Fibroblast of mammary gland (primary cell): ENCODE measurements around the gene SMYD4.

Source experiments
- DNase-seq: peaks from one replicate; pipeline ENCODE4 v3.0.0-alpha.2; 2010; ENCODE audit warnings: low read depth
- H3K4me3 ChIP-seq: 2 replicates; pipeline ENCODE4 v1.5.1; 2011; ENCODE audit warnings: low read depth, mild to moderate bottlenecking, low read length, moderate library complexity; ENCODE audit not compliant: control insufficient read depth
- TF ChIP-seq, protein P1 (sequence below): conservative IDR thresholded peaks from 2 replicates; pipeline ENCODE4 v1.5.1; 2011; ENCODE audit warnings: low read depth, low read length, inconsistent platforms; ENCODE audit not compliant: control insufficient read depth, insufficient read depth

Gene SMYD4

DNA sequence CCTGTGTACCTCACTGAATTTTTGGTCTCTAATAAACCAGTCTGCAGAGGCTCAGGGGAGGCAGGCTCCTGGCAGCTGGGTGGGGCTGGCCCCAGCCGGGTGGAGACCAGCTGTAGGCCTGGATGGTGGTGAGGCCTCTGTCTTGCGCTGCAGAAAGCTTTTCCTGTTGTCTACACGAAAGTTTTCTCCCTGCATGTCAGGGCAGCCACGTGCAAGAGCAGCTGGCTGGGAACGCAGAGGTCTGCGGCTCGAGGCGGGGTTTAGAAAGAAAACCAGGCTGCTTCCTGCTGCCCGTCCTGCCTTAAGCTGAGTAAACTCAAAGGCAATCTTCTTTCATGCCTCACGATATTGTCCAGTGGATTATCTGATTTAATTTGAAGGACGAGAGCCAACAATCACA is 65.4 kb downstream of the SMYD4 start:
- H3K4me3 ChIP-seq: peak overlapping the region; percentile 88
- DNase-seq: peak; percentile 95
- TF ChIP-seq, protein P1, sequence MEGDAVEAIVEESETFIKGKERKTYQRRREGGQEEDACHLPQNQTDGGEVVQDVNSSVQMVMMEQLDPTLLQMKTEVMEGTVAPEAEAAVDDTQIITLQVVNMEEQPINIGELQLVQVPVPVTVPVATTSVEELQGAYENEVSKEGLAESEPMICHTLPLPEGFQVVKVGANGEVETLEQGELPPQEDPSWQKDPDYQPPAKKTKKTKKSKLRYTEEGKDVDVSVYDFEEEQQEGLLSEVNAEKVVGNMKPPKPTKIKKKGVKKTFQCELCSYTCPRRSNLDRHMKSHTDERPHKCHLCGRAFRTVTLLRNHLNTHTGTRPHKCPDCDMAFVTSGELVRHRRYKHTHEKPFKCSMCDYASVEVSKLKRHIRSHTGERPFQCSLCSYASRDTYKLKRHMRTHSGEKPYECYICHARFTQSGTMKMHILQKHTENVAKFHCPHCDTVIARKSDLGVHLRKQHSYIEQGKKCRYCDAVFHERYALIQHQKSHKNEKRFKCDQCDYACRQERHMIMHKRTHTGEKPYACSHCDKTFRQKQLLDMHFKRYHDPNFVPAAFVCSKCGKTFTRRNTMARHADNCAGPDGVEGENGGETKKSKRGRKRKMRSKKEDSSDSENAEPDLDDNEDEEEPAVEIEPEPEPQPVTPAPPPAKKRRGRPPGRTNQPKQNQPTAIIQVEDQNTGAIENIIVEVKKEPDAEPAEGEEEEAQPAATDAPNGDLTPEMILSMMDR: no peak

DNA sequence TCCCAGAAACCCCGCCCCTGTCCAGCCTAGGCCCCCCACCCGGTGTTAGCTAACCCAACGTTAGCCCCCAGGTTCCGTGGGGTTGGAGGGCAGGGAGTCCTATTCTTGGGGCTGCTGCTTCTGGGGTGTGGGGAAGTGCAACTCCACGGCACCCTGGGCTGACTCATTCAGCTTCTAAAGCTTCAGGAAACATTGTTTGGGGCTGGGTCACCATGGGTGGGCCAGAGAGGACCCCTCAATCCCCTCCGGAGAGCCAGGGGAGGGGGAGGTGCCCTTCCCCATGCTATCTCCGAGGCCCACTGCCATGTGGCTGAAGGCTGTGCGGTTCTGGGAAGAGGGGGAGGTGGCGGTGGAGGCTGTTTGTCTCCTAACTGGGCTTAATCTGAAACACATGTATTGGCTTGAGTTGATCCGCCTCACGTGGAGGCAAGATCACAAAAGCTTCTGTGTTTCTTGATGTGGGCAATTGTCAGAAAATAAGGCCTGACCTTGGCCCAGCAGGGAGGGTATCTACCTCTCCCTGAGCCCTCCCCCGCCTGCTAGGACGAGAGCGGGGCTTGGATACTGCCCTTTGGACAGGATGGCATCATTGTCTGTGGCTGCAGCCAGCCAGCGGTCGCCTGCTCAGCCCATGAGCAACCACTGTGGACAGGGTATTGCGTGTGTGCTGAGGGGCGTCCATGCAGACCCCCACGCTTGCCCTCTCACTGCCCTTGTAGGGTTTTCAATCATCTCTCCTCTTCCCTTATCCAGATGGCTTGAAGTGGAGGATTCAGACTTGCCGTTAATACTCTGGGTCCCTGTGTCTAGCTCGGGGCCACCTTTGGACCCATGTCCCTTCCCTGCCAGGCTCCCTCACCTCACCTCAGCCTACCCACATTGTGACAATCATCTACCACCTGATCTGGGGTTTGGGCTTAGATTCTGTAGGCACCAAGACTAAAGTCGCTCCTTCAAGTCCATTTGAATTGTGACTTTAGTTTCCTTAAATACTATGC is 66.5 kb downstream of the SMYD4 start:
- H3K4me3 ChIP-seq: peak overlapping the region; percentile 88
- TF ChIP-seq, protein P1: no peak
- DNase-seq: peak; percentile 94

DNA sequence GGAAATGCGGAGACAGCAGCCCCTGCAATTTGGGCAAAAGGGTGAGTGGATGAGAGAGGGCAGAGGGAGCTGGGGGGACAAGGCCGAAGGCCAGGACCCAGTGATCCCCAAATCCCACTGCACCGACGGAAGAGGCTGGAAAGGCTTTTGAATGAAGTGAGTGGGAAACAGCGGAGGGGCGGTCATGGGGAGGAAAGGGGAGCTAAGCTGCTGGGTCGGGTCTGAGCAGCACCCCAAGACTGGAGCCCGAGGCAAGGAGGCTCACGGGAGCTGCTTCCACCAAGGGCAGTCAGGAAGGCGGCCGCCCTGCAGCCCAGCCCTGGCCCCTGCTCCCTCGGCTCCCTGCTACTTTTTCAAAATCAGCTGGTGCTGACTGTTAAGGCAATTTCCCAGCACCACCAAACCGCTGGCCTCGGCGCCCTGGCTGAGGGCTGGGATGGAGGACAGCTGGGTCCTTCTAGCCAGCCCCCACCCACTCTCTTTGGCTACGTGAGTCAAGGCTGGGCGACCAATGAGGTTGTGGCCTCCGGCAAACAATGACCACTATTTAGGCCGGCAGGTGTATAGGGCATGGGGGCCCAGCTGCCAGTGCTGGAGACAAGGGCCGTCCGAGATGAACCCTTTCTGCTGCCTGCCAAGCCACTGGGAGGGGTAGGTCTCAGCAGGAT is 67.3 kb downstream of the SMYD4 start:
- DNase-seq: peak; percentile 89
- TF ChIP-seq, protein P1: no peak
- H3K4me3 ChIP-seq: peak overlapping the region; percentile 88

DNA sequence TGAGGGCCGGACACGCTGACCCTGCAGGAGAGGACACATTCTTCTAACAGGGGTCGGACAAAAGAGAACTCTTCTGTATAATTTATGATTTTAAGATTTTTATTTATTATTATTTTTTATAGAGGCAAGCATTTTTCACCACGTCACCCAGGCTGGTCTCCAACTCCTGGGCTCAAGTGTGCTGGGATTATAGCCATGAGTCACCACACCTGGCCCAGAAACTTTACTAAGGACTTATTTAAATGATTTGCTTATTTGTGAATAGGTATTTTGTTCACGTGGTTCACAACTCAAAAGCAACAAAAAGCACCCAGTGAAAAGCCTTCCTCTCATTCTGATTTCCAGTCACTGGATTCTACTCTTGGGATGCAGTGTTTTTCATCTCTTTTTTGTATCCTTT is 70.2 kb downstream of the SMYD4 start:
- TF ChIP-seq, protein P1: no peak
- DNase-seq: no peak
- H3K4me3 ChIP-seq: no peak overlapping the region

DNA sequence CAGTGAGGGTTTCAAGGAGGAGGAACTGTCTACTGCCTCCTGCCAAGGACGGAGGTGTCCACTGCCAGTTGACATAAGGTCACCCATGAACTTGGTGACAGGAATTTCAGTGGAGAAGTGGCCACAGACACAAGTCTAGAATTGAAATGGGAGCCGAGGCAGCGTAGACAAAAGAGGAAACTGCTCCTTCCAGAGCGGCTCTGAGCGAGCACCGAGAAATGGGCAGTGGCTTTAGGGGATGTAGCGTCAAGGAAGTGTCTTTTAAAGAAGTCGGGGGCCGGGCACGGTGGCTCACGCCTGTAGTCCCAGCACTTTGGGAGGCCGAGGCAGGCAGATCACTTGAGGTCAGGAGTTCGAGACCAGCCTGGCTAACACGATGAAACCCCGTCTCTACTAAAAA is 70.9 kb downstream of the SMYD4 start:
- no peak overlapping the region for H3K4me3 ChIP-seq
- TF ChIP-seq, protein P1: no peak
- DNase-seq: no peak

DNA sequence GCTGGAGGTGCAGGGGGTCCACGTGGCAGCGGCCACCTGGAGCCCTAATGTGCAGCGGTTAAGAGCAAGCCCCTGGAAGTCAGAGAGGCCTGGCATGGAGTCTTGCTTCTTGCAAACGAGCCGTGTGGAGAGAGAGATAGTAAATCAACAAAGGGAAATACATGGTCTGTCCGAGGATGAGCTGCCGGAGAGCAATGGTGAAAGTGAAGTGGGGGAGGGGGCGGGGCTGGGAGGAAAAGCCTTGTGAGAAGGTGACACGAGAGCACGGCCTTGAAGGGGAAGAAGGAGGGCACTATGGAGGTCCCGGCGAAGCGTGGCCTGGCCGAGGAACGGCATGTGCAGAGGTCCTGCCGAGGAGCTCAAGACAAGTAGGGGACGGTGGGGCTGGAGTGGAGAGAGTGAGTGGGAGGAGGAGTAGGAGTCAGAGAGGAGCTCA is 73.9 kb downstream of the SMYD4 start:
- TF ChIP-seq, protein P1: no peak
- DNase-seq: no peak
- H3K4me3 ChIP-seq: no peak overlapping the region
